ENCODE data around the gene POLG.

The POLG gene

DNA sequence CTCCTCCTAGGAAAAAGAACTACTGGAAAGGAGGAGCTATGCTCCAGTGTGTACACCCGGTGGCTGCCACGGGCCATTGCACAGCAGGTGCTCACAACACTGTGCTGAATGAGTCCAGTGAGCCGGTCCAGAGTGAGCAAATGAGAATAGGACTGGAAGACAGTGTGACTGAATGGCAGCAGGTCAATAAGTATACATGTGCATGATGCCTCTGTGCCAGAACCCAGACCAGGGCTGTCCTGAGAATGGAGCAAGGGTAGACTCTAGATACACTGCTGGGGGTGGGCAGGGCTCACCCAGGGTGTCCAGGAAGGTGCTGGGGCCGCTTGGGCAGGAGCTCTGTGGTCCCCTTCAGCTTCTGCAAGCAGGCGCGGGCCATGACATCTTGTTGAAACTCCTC lies 8.3 kb downstream of the POLG start:
- no peak for DNase-seq (ENCODE audit: low read depth)

- no peak for DNase-seq (ENCODE audit: low read depth)
Measured at GRCh38 chr15:89325039-89325803, 9.4 kb downstream of the POLG start.

GRCh38 chr15:89323825-89324224 lies 10.8 kb downstream of the POLG start:
- no peak for DNase-seq (ENCODE audit: low read depth)

GRCh38 chr15:89322822-89323221 lies 11.8 kb downstream of the POLG start:
- DNase-seq (ENCODE audit: low read depth), result no peak

DNA sequence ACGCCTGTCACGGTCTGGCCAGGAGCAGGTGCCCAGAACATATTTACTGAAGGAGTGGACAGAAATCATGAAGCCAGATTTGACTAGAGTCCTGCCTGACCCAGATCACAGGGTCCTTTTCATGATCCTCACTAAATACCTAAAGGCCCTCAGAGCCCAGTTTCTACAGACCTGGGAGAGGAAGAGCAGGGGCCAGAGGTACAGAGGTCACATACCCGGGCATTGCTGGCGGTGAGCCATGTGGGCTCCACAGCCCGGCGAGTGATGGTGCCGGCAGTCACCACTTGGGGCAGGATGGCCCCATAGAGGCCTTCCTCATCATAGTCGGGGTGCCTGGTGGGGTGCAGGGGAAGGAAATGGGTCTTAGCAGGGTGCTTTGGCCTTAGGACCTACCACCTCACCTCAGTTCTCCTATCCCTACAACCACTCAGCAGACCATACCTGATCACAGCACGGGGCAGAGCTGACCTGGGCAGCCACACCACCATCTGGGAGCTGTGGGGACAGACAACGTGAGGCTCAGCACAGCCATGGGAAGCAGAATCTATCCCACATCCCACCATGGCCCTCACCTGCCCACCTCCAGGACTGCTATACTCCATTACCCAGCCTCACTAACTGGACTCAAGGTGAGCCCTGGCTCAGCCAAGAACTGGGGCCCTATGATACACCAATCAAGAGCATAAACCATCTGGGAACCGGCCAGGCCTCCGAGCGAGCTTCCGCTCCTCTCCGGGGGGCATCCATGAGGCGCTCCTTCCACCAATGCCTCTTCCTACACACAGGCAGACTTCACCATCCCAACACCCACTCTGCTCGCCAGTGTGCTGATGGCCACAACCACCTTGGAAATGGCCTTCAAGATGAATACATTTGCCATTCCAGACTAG lies 12.9 kb downstream of the POLG start:
- no peak for DNase-seq (ENCODE audit: low read depth)

- no peak for DNase-seq (ENCODE audit: low read depth)
Measured at GRCh38 chr15:89320200-89320599, 14.4 kb downstream of the POLG start.

DNA sequence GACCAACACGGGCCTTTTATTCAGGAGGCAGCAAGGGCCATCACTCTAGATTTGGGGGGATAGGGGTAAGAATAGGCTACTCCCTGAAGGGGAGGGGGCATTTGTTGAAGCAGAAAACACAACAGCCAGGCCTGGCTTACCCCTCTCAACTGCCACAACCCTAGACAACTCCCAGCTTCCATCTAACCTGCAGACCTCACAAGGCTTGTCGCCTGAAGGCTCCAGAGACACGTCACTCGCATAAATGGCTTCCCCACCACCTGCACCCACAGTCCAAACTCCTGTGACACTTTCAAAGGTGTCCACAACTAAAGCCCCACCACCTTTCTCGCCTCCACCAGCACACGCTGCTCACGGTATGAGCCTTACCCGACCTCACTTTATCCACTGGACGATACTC lies 14.9 kb downstream of the POLG start:
- no peak for DNase-seq (ENCODE audit: low read depth)

DNA sequence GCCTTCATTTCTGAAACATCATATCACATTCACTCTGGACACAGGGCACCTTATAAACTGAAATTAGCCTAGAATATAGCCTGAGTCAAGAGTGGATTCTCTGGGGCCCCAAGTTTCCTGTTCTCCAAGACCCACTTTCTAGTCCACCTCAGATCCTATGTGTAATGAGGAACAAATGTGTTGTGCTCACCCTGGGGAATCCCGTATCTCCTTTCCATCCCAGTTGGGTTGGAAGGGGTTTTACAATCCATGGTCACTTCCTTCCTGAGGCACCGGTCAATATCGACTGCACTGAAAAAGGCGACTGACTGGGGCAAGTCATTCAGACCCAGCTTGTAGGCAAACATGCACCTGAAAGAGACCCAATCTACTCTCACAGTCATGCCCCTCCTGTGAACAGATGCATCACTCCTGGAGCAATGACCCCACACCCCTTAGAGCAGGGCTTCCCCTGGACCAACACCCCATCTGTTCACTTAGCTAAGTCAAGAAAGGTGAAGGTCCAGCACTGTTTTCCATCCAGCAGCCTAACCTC lies 17.4 kb downstream of the POLG start:
- DNase-seq (ENCODE audit: low read depth), result no peak

DNA sequence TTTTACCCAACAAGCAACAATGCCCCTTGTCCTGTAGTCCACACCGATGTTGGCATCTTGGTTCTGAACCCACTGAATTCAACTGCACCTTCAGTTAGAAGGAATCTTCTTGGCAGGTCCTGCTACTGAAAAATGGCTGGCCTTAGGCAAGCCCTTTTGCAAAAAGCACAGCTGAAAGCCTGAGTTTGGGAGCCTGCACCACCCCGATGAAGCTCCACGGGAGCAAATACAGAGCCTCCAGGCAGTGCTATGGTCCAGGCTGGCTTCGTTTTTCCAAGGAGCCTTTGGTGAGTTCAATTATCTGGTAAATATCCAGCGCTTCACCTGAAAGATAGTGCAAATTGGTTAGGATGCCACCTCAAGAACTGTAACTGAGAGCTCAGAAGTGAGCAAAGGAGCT lies 18.1 kb downstream of the POLG start:
- DNase-seq (ENCODE audit: low read depth), result no peak

GRCh38 chr15:89315375-89315929 lies 19.2 kb downstream of the POLG start:
- no peak for DNase-seq (ENCODE audit: low read depth)

DNA sequence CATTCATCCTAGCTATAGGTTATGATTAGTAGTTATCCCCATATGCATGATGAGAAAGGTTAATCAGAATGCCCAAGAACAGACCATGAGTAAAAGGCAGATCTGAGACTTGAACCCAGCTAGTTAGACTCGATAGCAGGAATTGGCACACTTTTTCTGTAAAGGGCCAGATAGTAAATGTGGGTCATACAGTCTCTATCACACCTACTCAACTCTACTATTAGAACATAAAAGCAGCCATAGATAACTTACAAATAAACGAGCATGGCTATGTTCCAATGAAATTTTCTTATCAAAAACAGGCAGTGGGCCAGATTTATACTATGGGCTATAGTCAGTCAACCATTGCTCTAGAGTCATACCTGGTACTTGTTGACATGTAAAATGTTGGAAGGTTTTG lies 24.6 kb downstream of the POLG start:
- DNase-seq (ENCODE audit: low read depth), result no peak

DNA sequence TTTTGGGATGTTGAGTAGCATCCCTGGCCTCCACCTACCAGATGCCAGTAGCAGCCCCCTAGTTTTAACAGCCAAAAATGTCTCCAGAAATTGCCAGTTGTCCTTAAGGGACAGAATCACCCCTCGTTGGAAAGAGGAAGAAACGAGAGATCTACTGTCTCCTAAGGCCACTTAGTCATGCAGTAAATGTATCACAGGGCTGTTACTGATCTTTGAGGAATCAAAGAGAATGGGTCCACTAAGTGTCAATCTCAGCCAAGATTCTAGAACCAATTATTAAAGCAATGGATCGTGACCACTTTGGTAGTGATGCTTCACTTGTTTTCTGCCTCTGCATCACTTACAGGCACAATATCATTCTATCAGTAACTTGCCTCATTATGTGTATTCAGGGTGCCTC lies 26.4 kb downstream of the POLG start:
- DNase-seq (ENCODE audit: low read depth), result no peak

- DNase-seq (ENCODE audit: low read depth), result no peak
Measured at GRCh38 chr15:89307791-89308190, 26.8 kb downstream of the POLG start.

DNA sequence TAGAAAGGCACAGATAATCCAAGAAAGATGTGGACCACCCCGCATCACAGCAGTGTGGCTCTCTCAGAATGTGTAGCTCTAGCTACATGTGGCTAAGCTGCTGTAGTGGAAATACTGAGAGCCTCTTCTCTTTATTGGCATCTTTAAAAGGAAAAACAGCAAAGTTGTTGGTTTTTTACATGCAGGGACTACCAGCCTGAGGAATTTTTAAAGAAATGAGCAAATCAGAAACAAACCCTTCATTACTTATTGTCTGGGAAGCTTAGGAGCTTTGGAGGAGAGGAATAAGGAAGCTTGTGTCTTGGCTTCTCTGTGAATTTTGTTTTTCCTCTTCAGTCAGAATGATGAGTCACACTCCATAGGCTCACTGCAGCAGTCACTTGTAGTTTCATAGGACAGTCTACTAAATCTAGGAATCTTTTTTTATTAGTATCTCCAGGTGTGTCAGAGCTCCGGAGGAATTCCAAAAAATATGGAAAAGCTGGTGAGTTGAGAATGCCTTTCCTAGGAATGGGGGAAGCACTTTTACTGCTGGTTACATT lies 27.5 kb downstream of the POLG start:
- DNase-seq (ENCODE audit: low read depth), result no peak

DNA sequence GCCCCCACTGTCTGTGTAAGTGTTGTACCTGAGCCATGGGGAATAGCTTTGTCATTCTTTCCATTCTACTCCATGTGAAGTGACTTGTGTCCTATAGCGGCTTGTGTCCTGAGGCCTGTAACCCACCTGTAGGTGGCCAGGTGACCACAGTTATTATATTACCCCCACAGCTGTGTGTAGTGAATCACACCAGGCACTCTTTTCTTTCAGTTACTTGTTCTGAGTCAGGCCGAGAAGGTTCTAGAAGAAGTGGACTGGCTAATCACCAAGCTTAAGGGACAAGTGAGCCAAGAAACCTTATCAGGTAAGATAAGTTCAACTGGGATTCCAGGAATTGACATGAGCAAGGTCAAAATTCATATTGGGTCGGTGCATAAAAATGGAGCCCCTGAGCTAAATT lies 29.2 kb downstream of the POLG start:
- no peak for DNase-seq (ENCODE audit: low read depth)

GRCh38 chr15:89303986-89304385 lies 30.6 kb downstream of the POLG start:
- DNase-seq (ENCODE audit: low read depth), result no peak

DNA sequence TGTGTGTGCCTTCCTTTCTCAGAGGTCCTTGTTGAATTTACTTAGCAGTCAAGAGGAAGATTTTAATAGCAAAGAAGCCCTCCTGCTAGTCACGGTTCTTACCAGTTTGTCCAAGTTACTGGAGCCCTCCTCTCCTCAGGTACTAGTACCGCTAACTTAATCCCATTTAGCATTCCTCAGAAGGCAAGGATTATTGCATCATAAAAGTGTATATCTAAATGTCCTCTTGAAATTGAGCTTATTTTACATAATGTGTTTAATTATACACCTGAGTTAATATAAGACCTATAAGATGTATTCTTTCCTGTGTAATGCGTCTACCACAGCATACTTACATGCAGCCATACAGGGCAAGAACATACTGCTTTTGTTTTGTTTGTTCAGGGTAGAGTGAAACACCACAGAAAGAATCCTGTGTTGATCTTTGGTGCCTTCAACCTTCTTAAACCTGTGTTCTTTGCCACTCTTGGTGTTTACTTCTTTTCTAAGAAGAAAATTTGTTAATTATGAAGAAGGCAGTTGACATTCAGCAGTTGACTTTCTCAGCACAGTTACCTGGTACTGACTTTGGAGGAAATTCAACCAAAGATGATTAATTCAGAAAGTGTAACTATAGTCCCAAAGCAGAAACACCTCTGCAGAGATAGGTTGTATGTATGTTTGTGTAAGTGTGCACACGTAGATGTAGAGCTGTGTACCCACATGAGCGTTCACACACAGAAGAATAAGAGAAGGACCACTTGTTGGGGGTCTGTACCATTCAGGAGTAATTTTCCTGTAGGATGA lies 33.1 kb downstream of the POLG start:
- no peak for DNase-seq (ENCODE audit: low read depth)

DNA sequence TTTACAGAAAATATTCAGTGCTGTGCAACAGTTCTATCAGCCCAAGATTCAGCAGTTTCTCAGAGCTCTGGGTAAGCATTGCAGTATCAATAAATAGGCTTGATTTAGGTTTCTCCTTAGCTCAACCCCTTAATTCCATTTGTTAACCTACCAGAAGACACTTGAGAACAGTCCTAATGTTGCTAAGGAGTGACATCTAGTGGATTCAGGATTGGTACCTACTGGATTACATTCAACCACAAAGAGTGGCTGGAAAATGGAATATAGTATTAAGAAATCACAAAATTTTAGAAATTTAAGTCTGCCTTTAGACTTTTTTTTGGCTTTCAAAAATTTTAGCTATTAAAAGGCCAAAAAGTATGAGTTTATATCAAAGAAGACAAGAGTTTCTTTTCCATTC lies 34.7 kb downstream of the POLG start:
- DNase-seq (ENCODE audit: low read depth), result no peak

DNA sequence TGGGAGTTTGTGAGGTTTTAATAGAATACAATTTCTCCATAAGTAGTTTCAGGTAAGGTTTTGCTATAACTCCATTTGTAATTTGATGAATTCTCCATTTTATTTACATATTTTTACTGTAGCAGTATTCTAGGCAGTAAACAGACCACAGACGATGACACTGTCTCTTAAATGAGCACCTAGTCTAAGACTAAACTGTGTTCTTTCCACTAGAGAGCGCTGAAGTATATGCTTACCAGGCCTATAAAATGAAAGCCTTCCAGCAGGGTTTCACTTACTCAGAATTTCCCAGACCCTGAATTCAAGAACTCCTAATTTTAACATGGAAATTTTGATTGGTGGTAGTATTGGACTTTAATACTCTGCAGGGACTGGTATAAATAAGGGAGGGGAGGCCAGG lies 41.6 kb downstream of the POLG start:
- no peak for DNase-seq (ENCODE audit: low read depth)

- DNase-seq (ENCODE audit: low read depth), result no peak
Measured at GRCh38 chr15:89291934-89292438, 42.6 kb downstream of the POLG start.

DNA sequence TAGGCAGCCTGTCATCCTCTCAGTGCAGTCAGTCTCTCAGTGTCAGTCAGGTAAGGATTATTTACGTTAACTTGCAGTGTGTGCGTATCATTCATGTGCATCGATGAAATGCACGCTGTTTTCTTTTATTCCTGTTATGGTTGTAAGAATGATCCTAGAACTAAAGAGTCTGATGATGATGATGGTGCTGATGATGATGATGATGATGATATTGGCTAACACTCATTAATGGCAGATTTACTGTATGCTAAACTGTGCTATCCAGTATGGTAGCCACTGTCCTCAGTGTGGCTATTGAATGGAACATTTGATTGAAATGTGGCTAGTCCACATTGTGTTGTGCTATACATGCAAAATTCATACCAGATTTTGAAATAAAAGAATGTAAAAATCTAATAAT lies 51.4 kb downstream of the POLG start:
- DNase-seq (ENCODE audit: low read depth), result no peak

DNA sequence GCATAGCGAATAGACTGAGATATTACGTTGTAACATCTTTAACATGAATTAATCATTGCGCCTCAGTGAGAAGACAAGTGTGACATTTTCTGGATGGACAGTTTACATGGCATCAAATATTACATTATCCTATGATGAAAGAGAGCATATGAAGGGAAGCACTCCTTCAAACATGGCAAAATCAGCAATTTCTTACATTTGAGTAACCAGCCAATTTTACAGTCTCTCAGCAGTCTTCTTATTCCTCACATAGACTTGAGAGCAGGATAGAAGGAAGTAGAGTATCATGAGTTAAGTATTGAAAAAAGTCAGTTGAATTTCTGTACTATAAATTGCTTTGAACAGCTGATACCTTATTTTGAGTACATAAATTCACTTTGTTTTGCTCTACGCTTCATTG lies 52.0 kb downstream of the POLG start:
- DNase-seq (ENCODE audit: low read depth), result no peak

Data from activated T-cell treated with anti-CD3 and anti-CD28 coated beads for 1 hour (primary cell).